Fibroblast of the aortic adventitia (primary cell): ENCODE measurements around the gene FURIN. TPM values are rescaled to one million over a fixed set of nuclear protein-coding genes. Genes with fewer than 3 reads are reported as not detected.
A peak's percentile ranks its signal among the peaks of the same experiment; 100 is the strongest.
"Not testable (repeated sequence)": the region's sequence is repeated elsewhere in the genome, so short reads cannot be mapped to it uniquely, and the experiment has no call there.

Experiments used
- DNase-seq: peaks from one replicate; pipeline ENCODE4 v3.0.0-alpha.2; 2010; ENCODE audit warnings: low read depth
- H3K4me3 ChIP-seq: 2 replicates; pipeline ENCODE4 v1.5.1; 2011; ENCODE audit warnings: low read depth, mild to moderate bottlenecking, control low read depth, low read length, moderate library complexity
- total RNA-seq: library from RNA; depleted of rRNA; stranded (reverse); fragments of >200 nt; gene quantifications from 2 replicates; pipeline ENCODE4 v1.2.3, GENCODE V29; 2012; ENCODE audit warnings: low replicate concordance
- TF ChIP-seq, protein P1 (sequence below): IDR thresholded peaks from 2 replicates; pipeline ENCODE4 v1.5.1; 2011; ENCODE audit warnings: mild to moderate bottlenecking, low read length, control low read depth, inconsistent platforms; ENCODE audit not compliant: insufficient read depth

Gene FURIN
- total RNA-seq, 1 donor, result 45.0 TPM

DNA sequence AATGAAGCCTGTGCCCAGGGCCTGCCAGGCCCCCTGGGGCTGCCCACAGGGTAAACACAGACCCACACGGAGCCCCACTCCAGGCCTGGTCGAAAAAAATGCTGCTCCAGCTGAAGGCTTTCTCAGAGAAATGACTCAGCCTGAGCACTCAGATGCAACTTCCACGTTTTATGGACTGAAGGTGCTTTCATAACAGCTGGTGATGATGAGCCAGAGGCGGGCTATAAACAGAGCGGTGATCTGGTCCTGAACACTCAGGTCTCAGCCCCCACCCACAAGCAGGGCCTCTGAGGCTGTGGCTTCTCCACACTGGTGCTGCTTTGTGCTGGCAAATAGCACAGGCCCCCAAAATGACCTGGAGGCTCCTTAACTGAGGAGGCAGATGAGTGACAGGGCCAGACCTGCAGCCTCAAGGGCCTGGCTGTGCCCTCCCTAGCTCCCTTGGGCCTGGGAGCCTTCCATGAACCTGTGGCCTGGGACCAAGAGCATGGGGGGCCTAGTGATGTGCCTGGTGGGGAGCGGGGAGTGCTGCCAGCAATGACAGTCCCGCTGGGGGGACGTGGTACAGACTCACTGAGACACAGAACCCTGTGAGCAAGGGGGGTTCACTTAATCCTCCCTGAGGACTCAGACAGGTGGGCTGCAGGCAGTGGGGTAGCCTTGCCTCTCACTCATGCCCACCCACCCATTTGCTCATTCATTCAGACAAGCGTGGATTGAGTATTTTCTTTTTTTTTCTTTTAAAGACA, 23.0 kb upstream of the FURIN start:
- peak; percentile 79 for DNase-seq
- TF ChIP-seq, protein P1, sequence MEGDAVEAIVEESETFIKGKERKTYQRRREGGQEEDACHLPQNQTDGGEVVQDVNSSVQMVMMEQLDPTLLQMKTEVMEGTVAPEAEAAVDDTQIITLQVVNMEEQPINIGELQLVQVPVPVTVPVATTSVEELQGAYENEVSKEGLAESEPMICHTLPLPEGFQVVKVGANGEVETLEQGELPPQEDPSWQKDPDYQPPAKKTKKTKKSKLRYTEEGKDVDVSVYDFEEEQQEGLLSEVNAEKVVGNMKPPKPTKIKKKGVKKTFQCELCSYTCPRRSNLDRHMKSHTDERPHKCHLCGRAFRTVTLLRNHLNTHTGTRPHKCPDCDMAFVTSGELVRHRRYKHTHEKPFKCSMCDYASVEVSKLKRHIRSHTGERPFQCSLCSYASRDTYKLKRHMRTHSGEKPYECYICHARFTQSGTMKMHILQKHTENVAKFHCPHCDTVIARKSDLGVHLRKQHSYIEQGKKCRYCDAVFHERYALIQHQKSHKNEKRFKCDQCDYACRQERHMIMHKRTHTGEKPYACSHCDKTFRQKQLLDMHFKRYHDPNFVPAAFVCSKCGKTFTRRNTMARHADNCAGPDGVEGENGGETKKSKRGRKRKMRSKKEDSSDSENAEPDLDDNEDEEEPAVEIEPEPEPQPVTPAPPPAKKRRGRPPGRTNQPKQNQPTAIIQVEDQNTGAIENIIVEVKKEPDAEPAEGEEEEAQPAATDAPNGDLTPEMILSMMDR, result no peak
- no peak overlapping the region for H3K4me3 ChIP-seq

DNA sequence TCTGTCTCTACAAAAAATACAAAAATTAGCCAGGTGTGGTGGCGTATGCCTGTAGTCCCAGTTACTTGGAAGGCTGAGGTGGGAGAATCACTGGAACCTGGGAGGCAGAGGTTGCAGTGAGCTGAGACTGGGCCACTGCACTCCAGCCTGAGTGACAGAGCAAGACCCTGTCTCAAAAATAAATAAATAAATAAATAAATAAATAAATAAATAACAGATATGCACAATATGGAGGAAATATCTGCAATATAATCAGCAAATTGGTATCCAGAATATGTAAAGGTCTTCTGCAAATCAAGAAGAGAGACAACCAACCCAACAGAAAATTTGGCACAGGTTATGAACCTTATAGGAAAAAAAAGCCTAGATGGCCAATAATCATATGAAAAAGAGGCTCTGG, 19.0 kb upstream of the FURIN start:
- not testable (repeated sequence) for DNase-seq, H3K4me3 ChIP-seq

DNA sequence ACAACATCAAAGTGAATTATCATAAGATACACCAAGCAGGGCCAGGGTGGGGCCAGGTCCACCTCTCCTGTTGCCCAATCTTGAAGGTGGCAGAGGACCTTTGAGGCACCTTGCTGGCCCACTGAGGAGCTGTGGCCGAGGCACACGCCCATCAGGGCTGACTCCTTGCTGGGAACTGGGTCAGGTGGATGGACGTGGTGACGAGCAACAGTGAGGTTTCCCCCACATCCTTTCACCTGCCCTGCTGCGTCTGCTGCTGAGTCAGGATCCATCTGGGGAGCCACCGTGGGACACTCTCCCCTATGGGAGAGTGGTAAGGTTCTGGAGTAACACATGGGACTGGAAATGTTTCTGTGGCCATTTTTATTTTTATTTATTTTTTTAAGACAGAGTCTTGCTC, 17.3 kb upstream of the FURIN start:
- no peak overlapping the region for H3K4me3 ChIP-seq
- DNase-seq, result no peak
- TF ChIP-seq, protein P1, result no peak

DNA sequence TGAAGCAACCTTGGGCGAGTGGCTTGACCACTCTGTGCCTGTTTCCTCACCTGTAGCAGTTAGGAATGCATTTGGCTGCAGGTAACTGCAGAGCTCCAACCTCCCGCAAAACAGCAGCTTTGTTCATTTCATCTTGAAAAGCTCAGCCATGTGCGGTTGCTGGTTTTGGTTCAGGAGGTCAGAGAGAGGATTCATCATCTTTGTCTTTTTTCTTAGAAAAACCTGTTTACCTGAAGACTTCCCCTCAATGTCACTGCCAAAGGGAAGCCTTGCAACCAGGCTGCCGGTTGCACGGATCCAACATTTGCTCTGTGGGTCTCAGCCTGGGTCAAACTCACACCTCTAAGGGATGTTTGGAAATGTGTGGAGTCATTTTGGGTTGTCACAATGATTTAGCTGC, 16.4 kb upstream of the FURIN start:
- TF ChIP-seq, protein P1, result no peak
- no peak for DNase-seq
- no peak overlapping the region for H3K4me3 ChIP-seq

DNA sequence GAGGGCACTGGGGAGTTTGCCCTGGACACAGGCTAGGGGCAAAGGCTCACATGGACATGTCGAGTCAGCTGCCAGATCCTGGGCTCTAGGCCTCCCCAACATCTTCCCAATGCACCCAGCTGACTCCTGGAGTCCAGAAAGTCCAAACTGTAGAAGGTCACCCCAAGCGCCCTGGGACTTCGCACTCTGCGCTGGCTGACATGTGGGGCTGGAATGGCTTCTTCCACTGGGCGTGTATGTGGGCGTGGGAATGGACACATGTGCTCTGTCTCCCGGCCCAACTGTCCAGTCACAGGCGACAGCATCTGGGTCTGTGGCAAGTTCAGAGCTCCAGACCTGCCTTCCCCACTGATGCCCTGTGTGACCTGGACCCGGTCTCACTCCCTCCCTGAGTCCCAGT, 13.2 kb upstream of the FURIN start:
- DNase-seq, result no peak
- no peak overlapping the region for H3K4me3 ChIP-seq
- TF ChIP-seq, protein P1, result no peak

DNA sequence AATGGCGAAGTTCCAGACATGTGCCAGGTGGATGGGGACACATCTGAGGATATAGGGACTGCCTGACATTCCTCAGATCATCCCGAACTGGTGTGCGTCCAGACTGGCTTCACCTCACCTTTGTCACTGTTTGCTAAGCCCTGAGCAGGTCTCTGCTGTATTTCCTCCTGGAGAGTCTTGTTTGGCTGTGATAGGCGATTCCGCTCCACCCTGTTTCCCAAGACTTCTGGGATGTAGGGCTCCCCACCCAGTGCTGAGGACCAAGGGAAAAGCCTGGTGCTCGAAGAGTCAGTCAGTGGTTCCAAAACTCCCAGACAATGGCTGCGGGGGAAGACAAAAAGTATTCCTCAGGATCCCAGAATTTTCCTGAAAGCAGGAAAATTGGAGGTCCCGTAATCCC, 11.1 kb upstream of the FURIN start:
- DNase-seq, result no peak
- H3K4me3 ChIP-seq, result no peak overlapping the region
- TF ChIP-seq, protein P1, result no peak

DNA sequence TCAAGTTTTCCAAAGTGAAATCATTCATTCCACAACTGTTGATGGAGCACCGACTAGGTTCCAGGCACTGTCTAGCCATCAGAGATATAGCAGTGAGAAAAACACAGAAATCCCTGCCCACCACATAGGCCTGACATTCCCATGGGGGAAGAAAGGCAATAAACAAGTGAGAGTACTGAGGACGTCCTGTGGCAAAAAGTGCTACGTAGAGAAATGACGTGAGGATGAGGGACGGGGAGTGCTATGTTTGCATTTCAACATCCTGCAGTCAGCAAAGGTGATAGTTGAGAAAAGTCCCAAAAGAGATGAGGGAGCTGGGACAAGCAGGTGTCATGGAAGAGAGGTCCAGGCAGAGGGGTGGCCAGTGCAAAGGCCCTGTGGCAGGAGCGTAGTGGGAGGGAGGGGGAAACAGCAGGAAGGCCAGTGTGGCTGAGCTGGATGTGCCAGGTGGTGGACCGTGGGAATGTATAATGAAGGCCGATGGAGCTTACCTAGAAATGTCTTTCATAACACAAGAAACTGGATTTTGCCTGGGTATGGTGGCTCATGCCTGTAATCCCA, 10.4 kb upstream of the FURIN start:
- H3K4me3 ChIP-seq, result no peak overlapping the region
- DNase-seq, result no peak
- TF ChIP-seq, protein P1, result no peak
